Osteoblast (primary cell): Measurements from ENCODE around the gene GLOD4. TPM values are rescaled to one million over a fixed set of nuclear protein-coding genes. Genes with fewer than 3 reads are reported as not detected.
"Not testable (repeated sequence)": the region's sequence is repeated elsewhere in the genome, so short reads cannot be mapped to it uniquely, and the experiment has no call there.

Experiments used
- DNase-seq: peaks from one replicate; pipeline ENCODE4 v3.0.0; 2011; ENCODE audit warnings: low spot score, mixed read lengths; ENCODE audit not compliant: insufficient read length; ENCODE audit errors: missing footprints
- H2AFZ ChIP-seq: 2 replicates; pipeline ENCODE4 v1.6.0; 2011; ENCODE audit warnings: mild to moderate bottlenecking, low read length
- H3K27ac ChIP-seq: 2 replicates; pipeline ENCODE4 v1.5.1; 2011; ENCODE audit warnings: mild to moderate bottlenecking, low read depth, low read length, moderate library complexity
- H3K27me3 ChIP-seq: 2 replicates; pipeline ENCODE4 v1.6.0; 2012; ENCODE audit warnings: mild to moderate bottlenecking, control low read depth, inconsistent platforms, low read length, moderate library complexity; ENCODE audit not compliant: insufficient read depth
- H3K36me3 ChIP-seq: 2 replicates; pipeline ENCODE4 v1.5.1; 2011; ENCODE audit warnings: mild to moderate bottlenecking, low read length, control low read depth, moderate library complexity; ENCODE audit not compliant: insufficient read depth
- H3K4me1 ChIP-seq: 2 replicates; pipeline ENCODE4 v1.5.1; 2011; ENCODE audit warnings: mild to moderate bottlenecking, low read length, control low read depth, moderate library complexity; ENCODE audit not compliant: insufficient read depth
- H3K4me2 ChIP-seq: 2 replicates; pipeline ENCODE4 v1.6.0; 2011; ENCODE audit warnings: mild to moderate bottlenecking, low read length; ENCODE audit not compliant: insufficient read depth
- H3K4me3 ChIP-seq: fragments of 200-600 bp; sonication (generic); 3 replicates; pipeline ENCODE4 v1.5.1; 2012; ENCODE audit warnings: mild to moderate bottlenecking, low read length, inconsistent platforms; ENCODE audit not compliant: insufficient read depth
- H3K79me2 ChIP-seq: 2 replicates; pipeline ENCODE4 v1.6.0; 2012; ENCODE audit warnings: mild to moderate bottlenecking, low read length, control low read depth, inconsistent platforms; ENCODE audit not compliant: insufficient read depth
- H3K9me3 ChIP-seq: 2 replicates; pipeline ENCODE4 v1.5.1; 2011; ENCODE audit warnings: low read depth, low read length, control low read depth
- H4K20me1 ChIP-seq: 2 replicates; pipeline ENCODE4 v1.6.0; 2012; ENCODE audit warnings: mild to moderate bottlenecking, low read length, control low read depth; ENCODE audit not compliant: insufficient read depth
- CTCF ChIP-seq: IDR thresholded peaks from 2 replicates; pipeline ENCODE4 v1.5.1; 2011; ENCODE audit warnings: mild to moderate bottlenecking, low read depth, low read length, moderate library complexity; ENCODE audit errors: extremely low read depth
- total RNA-seq: library from RNA; depleted of rRNA; stranded (reverse); fragments of >200 nt; gene quantifications from 2 replicates; pipeline ENCODE4 v1.2.3, GENCODE V29; 2012

Gene GLOD4
- total RNA-seq, 1 donor = 39.4 TPM

- Histone ChIP-seq H3K36me3 (peaks cover 12% of the 10 kb centered on the region), H3K4me1 (no peaks in the 10 kb centered on the region), H3K27ac (no peak overlapping the region), H3K4me2 (no peak overlapping the region), H4K20me1 (peaks cover 22% of the 10 kb centered on the region), H3K4me3 (no peak overlapping the region), H3K9me3 (no peaks in the 10 kb centered on the region), H3K27me3 (no peaks in the 10 kb centered on the region), H3K79me2 (no peaks in the 10 kb centered on the region), H2AFZ (no peak overlapping the region)
- no peak for TF ChIP-seq CTCF
- DNase-seq = peak; percentile 76
Measured at GRCh38 chr17:811051-811784, 29.1 kb upstream of the GLOD4 start.

GRCh38 chr17:807523-808294, 25.6 kb upstream of the GLOD4 start:
- peak; percentile 68 for DNase-seq
- H3K36me3 ChIP-seq = peaks cover 5% of the 10 kb centered on the region
- H4K20me1 ChIP-seq = peaks cover 18% of the 10 kb centered on the region

GRCh38 chr17:806781-807522, 24.9 kb upstream of the GLOD4 start:
- DNase-seq = peak; percentile 69
- no peak for TF ChIP-seq CTCF
- Histone ChIP-seq H4K20me1 (peaks cover 13% of the 10 kb centered on the region), H2AFZ (no peak overlapping the region), H3K27ac (no peak overlapping the region), H3K9me3 (no peaks in the 10 kb centered on the region), H3K36me3 (peaks cover 6% of the 10 kb centered on the region), H3K4me2 (no peak overlapping the region), H3K79me2 (no peaks in the 10 kb centered on the region), H3K4me1 (no peaks in the 10 kb centered on the region), H3K27me3 (no peaks in the 10 kb centered on the region), H3K4me3 (no peak overlapping the region)

More at GRCh38 chr17:807523-808294, 25.6 kb upstream of the GLOD4 start:
- Histone ChIP-seq H2AFZ (no peak overlapping the region), H3K9me3 (no peaks in the 10 kb centered on the region), H3K27ac (no peak overlapping the region), H3K27me3 (no peaks in the 10 kb centered on the region), H3K4me1 (no peaks in the 10 kb centered on the region), H3K79me2 (no peaks in the 10 kb centered on the region), H3K4me3 (no peak overlapping the region), H3K4me2 (no peak overlapping the region)
- TF ChIP-seq CTCF = no peak

GRCh38 chr17:806346-806745, 24.3 kb upstream of the GLOD4 start:
- peaks cover 9% of the 10 kb centered on the region for H3K36me3 ChIP-seq
- no peaks in the 10 kb centered on the region for H3K79me2 ChIP-seq
- TF ChIP-seq CTCF = no peak
- peaks cover 13% of the 10 kb centered on the region for H4K20me1 ChIP-seq
- no peaks in the 10 kb centered on the region for H3K27me3 ChIP-seq
- peak; percentile 42 for DNase-seq
- no peak overlapping the region for H3K27ac ChIP-seq
- no peak overlapping the region for H2AFZ ChIP-seq
- H3K4me1 ChIP-seq = no peaks in the 10 kb centered on the region
- H3K4me3 ChIP-seq = no peak overlapping the region
- no peaks in the 10 kb centered on the region for H3K9me3 ChIP-seq
- H3K4me2 ChIP-seq = no peak overlapping the region

DNA sequence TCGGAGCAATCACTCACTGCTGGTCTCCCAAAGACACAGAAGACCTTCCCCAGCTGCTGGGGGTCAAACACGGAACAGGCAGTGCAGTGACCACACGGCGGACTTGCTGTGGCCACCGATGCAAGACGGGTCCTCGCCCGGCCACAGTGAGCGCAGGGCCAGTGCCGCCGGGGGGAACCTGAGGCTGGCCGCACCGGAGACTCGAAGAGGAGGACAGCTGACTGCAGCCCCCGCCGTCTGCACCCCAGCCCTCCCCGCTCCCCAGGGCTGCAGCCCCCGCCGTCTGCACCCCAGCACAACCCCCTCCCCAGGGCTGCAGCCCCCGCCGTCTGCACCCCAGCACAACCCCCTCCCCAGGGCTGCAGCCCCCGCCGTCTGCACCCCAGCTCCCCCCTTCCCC, 23.8 kb upstream of the GLOD4 start:
- H3K27ac ChIP-seq = not testable (repeated sequence)

More for the DNA sequence above, 23.8 kb upstream of the GLOD4 start:
- not testable (repeated sequence) for H3K4me2 ChIP-seq, H3K4me1 ChIP-seq, H3K9me3 ChIP-seq, H3K27me3 ChIP-seq, H3K4me3 ChIP-seq, H3K36me3 ChIP-seq, H4K20me1 ChIP-seq, H2AFZ ChIP-seq, H3K79me2 ChIP-seq
- peak; percentile 27 for DNase-seq
